Dendritic cell treated with granulocyte-macrophage colony-stimulating factor and Interleukin-4, amounts not matched to agents 40 ng/mL and 50 ng/mL, for 4 days (primary cell): ENCODE measurements around the gene OAF.

Source experiments
- H3K27ac Mint-ChIP-seq: one replicate; pipeline ENCODE4 v1.8.0; 2022; ENCODE audit warnings: mild to moderate bottlenecking, mixed read lengths
- H3K27me3 Mint-ChIP-seq: one replicate; pipeline ENCODE4 v1.8.0; 2022; ENCODE audit warnings: mild to moderate bottlenecking, mixed read lengths
- H3K36me3 Mint-ChIP-seq: one replicate; pipeline ENCODE4 v1.8.0; 2022; ENCODE audit warnings: low read depth, mixed read lengths
- H3K4me1 Mint-ChIP-seq: one replicate; pipeline ENCODE4 v1.8.0; 2022; ENCODE audit warnings: low read depth, mixed read lengths
- H3K4me3 Mint-ChIP-seq: one replicate; pipeline ENCODE4 v1.8.0; 2022; ENCODE audit warnings: mild to moderate bottlenecking, moderate library complexity, mixed read lengths
- H3K9me3 Mint-ChIP-seq: one replicate; pipeline ENCODE4 v1.8.0; 2022; ENCODE audit warnings: mixed read lengths
- intact Hi-C: fragments of 100-400 bp; cut with micrococcal nuclease; formaldehyde crosslinking; loops from one replicate; pipeline ENCODE4 v1.15.0; 2022

Gene OAF

GRCh38 chr11:120217526-120217925 lies 6.7 kb downstream of the OAF start:
- intact Hi-C loops = no loop called here
- H3K4me1 Mint-ChIP-seq = peaks cover 49% of the 10 kb centered on the region
- H3K9me3 Mint-ChIP-seq = no peaks in the 10 kb centered on the region
- no peak overlapping the region for H3K27ac Mint-ChIP-seq
- H3K36me3 Mint-ChIP-seq = peaks cover 22% of the 10 kb centered on the region
- H3K27me3 Mint-ChIP-seq = no peaks in the 10 kb centered on the region
- no peak overlapping the region for H3K4me3 Mint-ChIP-seq

GRCh38 chr11:120217941-120218694 lies 7.3 kb downstream of the OAF start:
- intact Hi-C loops = no loop called here
- Mint-ChIP-seq H3K9me3 (no peaks in the 10 kb centered on the region), H3K27ac (no peak overlapping the region), H3K27me3 (no peaks in the 10 kb centered on the region), H3K4me1 (peaks cover 47% of the 10 kb centered on the region), H3K36me3 (peaks cover 22% of the 10 kb centered on the region), H3K4me3 (no peak overlapping the region)

GRCh38 chr11:120218695-120219033 lies 7.8 kb downstream of the OAF start:
- Mint-ChIP-seq H3K4me1 (peaks cover 46% of the 10 kb centered on the region), H3K4me3 (no peak overlapping the region), H3K9me3 (no peaks in the 10 kb centered on the region), H3K27me3 (no peaks in the 10 kb centered on the region), H3K27ac (no peak overlapping the region), H3K36me3 (peaks cover 22% of the 10 kb centered on the region)
- intact Hi-C loops = no loop called here

- Mint-ChIP-seq H3K27me3 (no peaks in the 10 kb centered on the region), H3K4me3 (no peak overlapping the region), H3K27ac (no peak overlapping the region), H3K9me3 (no peaks in the 10 kb centered on the region), H3K4me1 (peaks cover 54% of the 10 kb centered on the region), H3K36me3 (peaks cover 20% of the 10 kb centered on the region)
- intact Hi-C loops = no loop called here
These were observed 8.6 kb downstream of the OAF start for GRCh38 chr11:120219232-120219937.

- intact Hi-C loops = no loop called here
These were observed 9.3 kb downstream of the OAF start for GRCh38 chr11:120219938-120220746.

GRCh38 chr11:120220747-120221037 lies 9.9 kb downstream of the OAF start:
- peaks cover 15% of the 10 kb centered on the region for H3K36me3 Mint-ChIP-seq

More at GRCh38 chr11:120219938-120220746, 9.3 kb downstream of the OAF start:
- Mint-ChIP-seq H3K36me3 (peaks cover 15% of the 10 kb centered on the region), H3K4me1 (peaks cover 61% of the 10 kb centered on the region), H3K27me3 (no peaks in the 10 kb centered on the region), H3K27ac (no peak overlapping the region), H3K9me3 (no peaks in the 10 kb centered on the region), H3K4me3 (no peak overlapping the region)

GRCh38 chr11:120221115-120221752 lies 10.4 kb downstream of the OAF start:
- intact Hi-C loops = no loop called here
- Mint-ChIP-seq H3K4me1 (peaks cover 72% of the 10 kb centered on the region), H3K9me3 (no peaks in the 10 kb centered on the region), H3K36me3 (peaks cover 15% of the 10 kb centered on the region), H3K4me3 (no peak overlapping the region), H3K27ac (no peak overlapping the region), H3K27me3 (peaks cover 2% of the 10 kb centered on the region)

More at GRCh38 chr11:120220747-120221037, 9.9 kb downstream of the OAF start:
- intact Hi-C loops = no loop called here
- Mint-ChIP-seq H3K4me1 (peaks cover 67% of the 10 kb centered on the region), H3K9me3 (no peaks in the 10 kb centered on the region), H3K27me3 (no peaks in the 10 kb centered on the region), H3K27ac (no peak overlapping the region), H3K4me3 (no peak overlapping the region)

- Mint-ChIP-seq H3K4me3 (no peak overlapping the region), H3K36me3 (peaks cover 26% of the 10 kb centered on the region), H3K4me1 (peaks cover 86% of the 10 kb centered on the region), H3K9me3 (no peaks in the 10 kb centered on the region), H3K27ac (peak overlapping the region; percentile 35), H3K27me3 (peaks cover 3% of the 10 kb centered on the region)
- intact Hi-C loops = no loop called here
These were observed 12.1 kb downstream of the OAF start for GRCh38 chr11:120222916-120223315.

- Mint-ChIP-seq H3K9me3 (no peaks in the 10 kb centered on the region), H3K4me1 (peaks cover 80% of the 10 kb centered on the region), H3K27me3 (peaks cover 3% of the 10 kb centered on the region), H3K36me3 (peaks cover 32% of the 10 kb centered on the region), H3K27ac (no peak overlapping the region), H3K4me3 (no peak overlapping the region)
- intact Hi-C loops = loop anchor here (1.0 kb wide), 1 partner anchor 12 kb away; the partner anchor contains the start of gene OAF
These were observed 13.0 kb downstream of the OAF start for GRCh38 chr11:120223793-120224192.

- Mint-ChIP-seq H3K4me1 (peaks cover 75% of the 10 kb centered on the region), H3K4me3 (no peak overlapping the region), H3K27me3 (peaks cover 3% of the 10 kb centered on the region), H3K36me3 (peaks cover 33% of the 10 kb centered on the region), H3K27ac (peak overlapping the region; percentile 83), H3K9me3 (no peaks in the 10 kb centered on the region)
- intact Hi-C loops = loop anchor here (1.0 kb wide), 1 partner anchor 13 kb away; the partner anchor contains the start of gene OAF
These were observed 13.5 kb downstream of the OAF start for GRCh38 chr11:120224361-120224760.

- Mint-ChIP-seq H3K4me3 (peak overlapping the region; percentile 32), H3K27me3 (peaks cover 3% of the 10 kb centered on the region), H3K36me3 (peaks cover 33% of the 10 kb centered on the region), H3K4me1 (peaks cover 66% of the 10 kb centered on the region), H3K27ac (peak overlapping the region; percentile 83), H3K9me3 (no peaks in the 10 kb centered on the region)
- intact Hi-C loops = loop anchor here (1.0 kb wide), 1 partner anchor 14 kb away; the partner anchor contains the start of gene OAF
These were observed 14.4 kb downstream of the OAF start for GRCh38 chr11:120224972-120225909.

GRCh38 chr11:120226242-120226641 lies 15.4 kb downstream of the OAF start:
- Mint-ChIP-seq H3K27ac (peak overlapping the region; percentile 83), H3K27me3 (peaks cover 6% of the 10 kb centered on the region), H3K4me3 (no peak overlapping the region), H3K9me3 (no peaks in the 10 kb centered on the region), H3K4me1 (peaks cover 56% of the 10 kb centered on the region), H3K36me3 (peaks cover 26% of the 10 kb centered on the region)
- intact Hi-C loops = no loop called here

GRCh38 chr11:120226714-120227113 lies 15.9 kb downstream of the OAF start:
- Mint-ChIP-seq H3K36me3 (peaks cover 26% of the 10 kb centered on the region), H3K27ac (peak overlapping the region; percentile 83), H3K27me3 (peaks cover 8% of the 10 kb centered on the region), H3K9me3 (no peaks in the 10 kb centered on the region), H3K4me1 (peaks cover 55% of the 10 kb centered on the region), H3K4me3 (no peak overlapping the region)
- intact Hi-C loops = no loop called here
